H1 (cell line): ENCODE results near the gene QSOX2. TPM values are rescaled to one million over a fixed set of nuclear protein-coding genes. Genes with fewer than 3 reads are reported as not detected.

Experiments
- RAD21 ChIP-seq, 2 experiments: IDR thresholded peaks in 1 of 2; conservative IDR thresholded peaks in 1 of 2; 2 replicates each; pipeline ENCODE4 v1.6.1; 2011; ENCODE audit warnings: low read depth in 2 of 2, low read length in 2 of 2, improper control_type of control experiment in 1 of 2, inconsistent platforms in 1 of 2, mild to moderate bottlenecking in 1 of 2, moderate library complexity in 1 of 2
- RBBP5 ChIP-seq: IDR thresholded peaks from 2 replicates; pipeline ENCODE4 v1.7.1; 2012; ENCODE audit warnings: low read depth, mild to moderate bottlenecking, inconsistent platforms, low read length, moderate library complexity, borderline replicate concordance
- polyA plus RNA-seq, 7 experiments: library from polyadenylated mRNA; depleted of rRNA in 3 of 7; stranded (reverse) in 5 of 7; unstranded in 2 of 7; fragments of >200 nt in 5 of 7; fragments of 200-250 nt in 2 of 7; gene quantifications; 1 replicate in 5 of 7; 2 replicates in 1 of 7; 4 replicates in 1 of 7; pipeline versions ENCODE4 v1.2.1 to v1.2.3, GENCODE V29; 2011 to 2013; ENCODE audit warnings: missing spikeins in 2 of 7, mixed read lengths in 2 of 7
- total RNA-seq: library from RNA; stranded (reverse); fragmentation: NEBNext Ultra II Directional; extraction: Animal tissue kit (Norgen Biotek cat#: 25700); gene quantifications from 2 replicates; pipeline ENCODE4 v1.2.1, GENCODE V29; 2021

The QSOX2 gene
- total and polyA plus RNA-seq, 2 of the 8 experiments (the other 6 are each of a cell fraction or from before 2014, with no cell fraction given): 18.0 to 28.6 TPM

- TF ChIP-seq RAD21 (IDR thresholded peaks at IDR 0.05 in 1 of 2, conservative IDR thresholded peaks at IDR 0.05 in 1 of 2; ENCODE audit: low read depth in 2 of 2, low read length in 2 of 2) (no peak), RBBP5 (no peak)
- TF ChIP-seq, all 59 proteins: peak for 0
Measured at GRCh38 chr9:136190656-136191055, 55.0 kb downstream of the QSOX2 start (continued).
